ENCODE measurements around the gene ZSCAN10.

The ZSCAN10 gene

GRCh38 chr16:3101841-3102470 lies 2.9 kb upstream of the ZSCAN10 start:
- DNase-seq = peak; percentile 42

GRCh38 chr16:3101018-3101840 lies 2.1 kb upstream of the ZSCAN10 start:
- peak; percentile 70 for DNase-seq

- DNase-seq = peak; percentile 90
These were observed 822 bp upstream of the ZSCAN10 start for GRCh38 chr16:3099732-3100499.

GRCh38 chr16:3099395-3099731 lies 269 bp upstream of the ZSCAN10 start:
- DNase-seq = no peak

- DNase-seq = no peak
These were observed 1.8 kb downstream of the ZSCAN10 start for GRCh38 chr16:3097266-3097665.

GRCh38 chr16:3096362-3096761 lies 2.7 kb downstream of the ZSCAN10 start:
- no peak for DNase-seq

GRCh38 chr16:3095869-3096268 lies 3.2 kb downstream of the ZSCAN10 start:
- DNase-seq = peak; percentile 81

- peak; percentile 69 for DNase-seq
These were observed 4.6 kb downstream of the ZSCAN10 start for GRCh38 chr16:3094289-3095027.

- DNase-seq = no peak
These were observed 6.6 kb downstream of the ZSCAN10 start for GRCh38 chr16:3092501-3092941.

GRCh38 chr16:3091551-3091950 lies 7.5 kb downstream of the ZSCAN10 start:
- no peak for DNase-seq

- no peak for DNase-seq
These were observed 9.1 kb downstream of the ZSCAN10 start for GRCh38 chr16:3089717-3090592.

- no peak for DNase-seq
These were observed 10.0 kb downstream of the ZSCAN10 start for GRCh38 chr16:3088925-3089716.

- no peak for DNase-seq
These were observed 10.6 kb downstream of the ZSCAN10 start for GRCh38 chr16:3088450-3088849.

- no peak for DNase-seq
These were observed 11.6 kb downstream of the ZSCAN10 start for GRCh38 chr16:3087243-3088235.

- DNase-seq = no peak
These were observed 12.4 kb downstream of the ZSCAN10 start for GRCh38 chr16:3086596-3087242.

- DNase-seq = no peak
These were observed 13.1 kb downstream of the ZSCAN10 start for GRCh38 chr16:3085868-3086595.

- no peak for DNase-seq
These were observed 14.0 kb downstream of the ZSCAN10 start for GRCh38 chr16:3084969-3085670.

GRCh38 chr16:3084491-3084890 lies 14.6 kb downstream of the ZSCAN10 start:
- no peak for DNase-seq
